CD4-positive, alpha-beta T cell treated with Interleukin-15 for 4 hours (primary cell): Measurements from ENCODE around the gene BRCC3.
"Not testable (repeated sequence)": the region's sequence is repeated elsewhere in the genome, so short reads cannot be mapped to it uniquely, and the experiment has no call there.

ENCODE experiments used
- DNase-seq: peaks from one replicate; pipeline ENCODE4 v3.0.0-alpha.2; 2020; ENCODE audit warnings: low spot score

Gene BRCC3

DNA sequence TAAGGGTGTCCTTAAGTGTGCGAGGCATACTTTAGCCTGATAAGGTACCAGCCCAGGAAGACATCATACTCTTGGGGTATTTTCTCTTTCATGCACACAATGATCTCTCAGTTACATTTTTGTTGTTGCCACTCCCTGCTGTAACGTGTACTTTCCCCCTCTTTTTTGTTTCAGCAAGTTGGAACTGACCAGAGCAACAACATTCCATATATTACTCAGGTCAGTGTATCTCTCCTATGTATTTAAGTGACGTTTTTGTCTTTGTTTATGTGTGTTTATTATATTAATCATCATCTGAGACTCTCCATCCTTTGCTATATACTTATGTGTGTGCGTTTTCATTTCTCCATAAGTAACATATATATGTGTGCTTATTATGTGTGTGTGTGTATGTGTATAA lies 73.6 kb downstream of the BRCC3 start:
- DNase-seq = no peak

DNA sequence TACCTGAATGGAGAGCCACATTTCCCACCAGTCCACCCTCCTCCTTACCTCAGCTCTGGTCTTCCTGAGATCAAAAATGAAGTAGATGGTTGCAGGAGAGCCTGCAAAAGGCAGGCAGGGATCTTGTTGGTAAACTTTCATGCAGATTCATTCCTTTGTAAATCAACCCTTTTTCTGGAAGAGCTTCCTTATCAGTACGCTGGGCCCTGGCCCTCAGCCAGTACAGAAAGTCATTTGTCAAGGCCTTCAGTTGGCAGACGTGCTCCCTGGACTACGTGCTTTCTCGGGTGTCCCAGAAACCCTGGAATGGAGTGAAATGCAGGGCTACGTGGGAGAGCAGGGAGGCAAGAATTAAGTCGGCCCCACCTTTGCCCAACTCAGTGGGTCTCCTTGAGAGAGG lies 76.3 kb downstream of the BRCC3 start:
- DNase-seq = not testable (repeated sequence)

DNA sequence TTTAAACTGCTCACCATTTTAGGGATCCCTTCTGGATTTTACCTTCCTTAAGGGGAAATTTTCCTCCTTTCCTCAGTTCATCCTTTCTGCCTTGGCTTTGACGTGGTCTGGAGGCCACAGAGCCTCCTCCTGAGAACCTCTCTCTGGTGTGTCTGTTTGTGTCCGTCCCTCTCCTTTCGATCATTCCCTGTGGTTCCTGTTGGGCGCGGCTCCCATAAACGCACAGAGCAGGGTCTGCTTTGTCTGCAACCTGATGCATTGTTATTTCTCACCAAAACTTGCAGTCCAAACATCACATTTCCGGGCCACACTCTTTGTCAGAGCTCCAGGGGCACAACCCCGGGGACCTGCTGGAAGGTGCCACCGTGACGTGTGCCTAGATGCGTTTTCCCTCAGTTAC lies 76.9 kb downstream of the BRCC3 start:
- DNase-seq = not testable (repeated sequence)

DNA sequence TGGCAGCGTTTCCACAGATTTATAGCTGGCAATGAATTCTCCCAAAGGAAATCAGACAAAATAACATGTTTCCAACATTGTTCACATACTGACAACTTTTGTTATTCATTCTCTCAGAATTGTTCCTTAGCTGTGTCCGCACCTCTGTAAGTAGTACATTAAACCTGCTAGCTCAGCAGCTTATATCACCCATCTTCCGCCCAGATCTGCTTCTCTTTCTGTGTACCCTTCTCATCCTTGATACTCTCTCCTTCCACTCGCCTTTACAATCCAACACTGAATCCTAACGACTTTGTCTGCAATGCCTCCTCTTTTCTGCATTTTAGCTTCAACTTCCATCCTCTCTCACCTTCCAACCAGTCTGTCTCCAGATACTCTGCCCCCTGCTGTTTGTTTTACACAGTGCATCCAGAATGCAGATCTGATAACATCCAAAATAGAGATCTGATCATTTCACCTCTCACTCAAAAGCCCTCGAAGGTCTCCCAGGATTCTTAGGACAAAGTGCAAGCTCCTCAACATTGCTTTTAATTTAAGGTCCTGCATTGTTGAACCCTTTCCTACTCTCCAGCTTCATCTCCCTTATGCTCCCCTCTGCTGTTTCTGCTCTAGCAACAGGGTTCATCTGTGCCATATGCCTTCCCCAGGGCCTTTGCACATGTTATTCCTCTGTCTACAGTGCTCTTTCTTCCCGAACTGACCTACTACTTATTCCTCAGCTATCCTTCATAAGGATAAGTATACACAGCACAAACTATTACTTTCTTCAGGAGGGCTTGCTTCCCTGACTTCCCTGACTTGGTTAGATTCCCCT lies 77.6 kb downstream of the BRCC3 start:
- DNase-seq = peak; percentile 33

DNA sequence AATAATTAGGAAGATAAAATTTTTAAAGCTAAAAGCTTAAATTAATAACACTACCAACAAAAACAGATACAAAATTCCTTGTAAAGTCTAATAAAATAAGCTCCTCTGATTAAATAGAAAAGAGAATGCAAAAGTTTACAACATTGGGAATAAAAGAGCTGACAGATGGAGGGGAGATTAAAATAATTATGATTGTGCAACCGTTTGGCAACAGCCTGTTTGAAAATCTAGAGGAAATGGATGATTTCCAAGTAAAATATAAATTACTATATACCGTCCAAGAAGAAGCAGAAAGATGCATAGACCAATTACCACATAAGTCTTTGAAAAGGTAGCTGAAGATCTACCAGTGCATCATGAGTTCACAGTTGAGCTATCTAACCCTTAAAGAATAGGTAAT lies 98.6 kb downstream of the BRCC3 start:
- no peak for DNase-seq
